Panc1 (cell line): ENCODE measurements around the gene ATP5MG. TPM values are rescaled to one million over a fixed set of nuclear protein-coding genes. Genes with fewer than 3 reads are reported as not detected.

ENCODE experiments used
- ATAC-seq: fragments of 200-7000 bp; cut with Tn5 transposase; 2 replicates; pipeline ENCODE4 v1.9.1; 2020; ENCODE audit warnings: mild to moderate bottlenecking, moderate library complexity
- BruUV-seq: library from RNA; stranded (reverse); fragments of 400-500 nt; replicated peaks from 2 replicates; lab custom pipeline; 2021; lab: Mats Ljungman, UMichigan
- CTCF ChIA-PET: fragments of 300-600 bp; sonication (Branson Sonifier 250); formaldehyde crosslinking; loops from one replicate; lab custom pipeline; 2022; ENCODE audit warnings: antibody characterized with exemption; lab: Charles Lee
- POLR2A ChIA-PET: fragments of 300-600 bp; sonication (Branson Sonifier 250); formaldehyde crosslinking; loops from one replicate; lab custom pipeline; 2022; ENCODE audit warnings: antibody characterized with exemption; lab: Charles Lee
- DNase-seq: peaks from one replicate; pipeline ENCODE4 v3.0.0-alpha.2; 2010; ENCODE audit warnings: low read depth, low spot score
- H3K27ac ChIP-seq: 2 replicates; pipeline ENCODE4 v1.5.1; 2011; ENCODE audit warnings: mild to moderate bottlenecking, low read length, inconsistent platforms
- H3K27me3 ChIP-seq: fragments of 200-500 bp; sonication (Bioruptor generic); 2 replicates; pipeline ENCODE4 v1.6.0; 2014; ENCODE audit warnings: low read length, inconsistent platforms; ENCODE audit not compliant: control insufficient read depth, insufficient read depth
- H3K36me3 ChIP-seq: fragments of 200-500 bp; sonication (Bioruptor generic); 2 replicates; pipeline ENCODE4 v1.5.1; 2014; ENCODE audit warnings: inconsistent platforms, mild to moderate bottlenecking, low read length, moderate library complexity; ENCODE audit not compliant: control insufficient read depth, insufficient read depth
- H3K4me1 ChIP-seq: 2 replicates; pipeline ENCODE4 v1.5.1; 2011; ENCODE audit warnings: inconsistent platforms, mild to moderate bottlenecking, low read length, moderate library complexity; ENCODE audit not compliant: control insufficient read depth, insufficient read depth
- H3K4me3 ChIP-seq, 2 experiments: 2 replicates each; pipeline ENCODE4 v1.5.1; 2011 to 2012; ENCODE audit warnings: low read depth in 2 of 2, low read length in 2 of 2, mild to moderate bottlenecking in 2 of 2, inconsistent platforms in 1 of 2, moderate library complexity in 1 of 2
- H3K9me3 ChIP-seq: fragments of 200-500 bp; sonication (Bioruptor generic); 2 replicates; pipeline ENCODE4 v1.5.1; 2014; ENCODE audit warnings: low read depth, mild to moderate bottlenecking, inconsistent platforms, low read length, moderate library complexity; ENCODE audit not compliant: control insufficient read depth, insufficient read depth
- POLR2AphosphoS5 ChIP-seq: IDR thresholded peaks from 2 replicates; pipeline ENCODE4 v1.6.1; 2012; ENCODE audit warnings: mild to moderate bottlenecking, low read depth, low read length, moderate library complexity
- REST ChIP-seq, 2 experiments: IDR thresholded peaks; 2 replicates each; pipeline ENCODE4 v1.6.1; 2011 to 2012; ENCODE audit warnings: low read depth in 2 of 2, control low read depth in 1 of 2, low read length in 1 of 2, mild to moderate bottlenecking in 1 of 2, moderate library complexity in 1 of 2; ENCODE audit not compliant: insufficient read depth in 1 of 2
- SIN3A ChIP-seq: IDR thresholded peaks from 2 replicates; pipeline ENCODE4 v1.6.1; 2012; ENCODE audit warnings: low read depth, mild to moderate bottlenecking, low read length, moderate library complexity, borderline replicate concordance; ENCODE audit not compliant: insufficient read depth
- TCF7L2 ChIP-seq: IDR thresholded peaks from 2 replicates; pipeline ENCODE4 v1.6.1; 2011; ENCODE audit warnings: mild to moderate bottlenecking, low read depth, low read length, inconsistent platforms
- in situ Hi-C: cut with HindIII; loops from 2 replicates; pipeline ENCODE4 v1.10.0; 2016; ENCODE audit warnings: low sequenced_read_pairs, low pct_unique_long_range_greater_than_20kb
- intact Hi-C: fragments of 100-400 bp; cut with micrococcal nuclease; formaldehyde crosslinking; loops from one replicate; pipeline ENCODE4 v1.10.0; 2022; ENCODE audit not compliant: unreplicated experiment
- total RNA-seq: library from RNA; stranded (reverse); gene quantifications from one replicate; pipeline ENCODE4 v1.2.1, GENCODE V29; 2021; ENCODE audit not compliant: unreplicated experiment
- TF ChIP-seq, protein P1 (sequence below): fragments of 450-650 bp; IDR thresholded peaks from 2 replicates; pipeline ENCODE4 v1.5.1; 2017; ENCODE audit warnings: mild to moderate bottlenecking

The ATP5MG gene
- total RNA-seq, 1 experiment from 2014 or later: 504 TPM

DNA sequence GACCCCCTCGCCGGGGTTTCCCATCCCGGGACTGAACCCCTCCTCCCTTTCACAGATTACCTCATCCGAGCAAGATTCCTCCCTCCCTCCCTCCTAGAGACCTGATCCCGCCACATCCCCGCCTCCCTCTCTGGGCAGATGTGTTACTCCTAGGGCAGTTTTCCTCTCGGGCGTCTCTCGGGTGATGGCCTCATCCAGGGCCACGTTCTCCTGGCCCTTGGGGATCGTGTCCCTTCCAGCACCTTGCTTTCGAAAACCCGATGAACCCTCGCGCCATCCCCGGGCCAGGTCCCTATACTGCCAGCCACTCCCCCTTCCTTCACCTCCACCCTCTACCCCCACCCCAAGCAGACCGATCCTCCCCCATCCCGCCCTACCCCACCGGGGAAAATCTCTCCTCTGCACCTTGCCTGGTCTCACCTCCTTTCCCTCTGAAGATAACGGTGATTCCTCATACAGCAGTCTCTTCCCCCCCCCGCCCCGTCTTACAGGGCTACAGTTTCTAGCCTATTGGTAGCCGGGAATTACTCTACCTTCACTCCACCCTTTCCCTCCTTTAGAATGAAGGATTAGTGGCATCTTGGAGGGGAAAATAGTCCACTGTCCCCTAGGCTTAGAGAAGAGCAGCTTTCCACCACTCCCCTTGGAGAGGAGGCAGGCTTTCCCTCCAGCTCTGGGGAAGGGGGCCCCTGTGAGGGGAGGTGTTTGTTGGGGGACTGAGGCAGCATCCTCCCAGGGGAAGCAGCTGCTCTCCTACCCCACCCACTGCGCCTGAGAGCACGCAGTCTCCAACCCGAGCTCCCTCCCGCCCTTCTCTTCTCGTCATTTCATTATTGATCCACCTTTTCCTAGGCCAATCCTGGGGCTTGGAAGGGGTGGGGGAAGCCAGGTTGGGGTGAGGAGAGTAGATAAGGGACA is 36.1 kb downstream of the ATP5MG start:
- H3K4me1 ChIP-seq: peaks cover 48% of the 10 kb centered on the region
- DNase-seq (no peak), ATAC-seq (peak; percentile 40)
- ChIA-PET CTCF (no interaction called here), POLR2A (no interaction called here)
- peak overlapping the region; percentile 91 for H3K27ac ChIP-seq
- H3K9me3 ChIP-seq: no peaks in the 10 kb centered on the region
- in situ Hi-C loops: no loop called here
- H3K36me3 ChIP-seq: peaks cover 12% of the 10 kb centered on the region; the same call in 1 of the 2 replicates
- H3K4me3 ChIP-seq: peak overlapping the region; percentile 84 to 89
- no TSS peak for BruUV-seq
- TF ChIP-seq REST (IDR thresholded peaks at IDR 0.05; ENCODE audit: insufficient read depth in 1 of 2, low read depth in 2 of 2, low read length in 1 of 2) (no peak), POLR2AphosphoS5 (no peak; the same call in 1 of the 2 replicates), SIN3A (no peak), TCF7L2 (no peak)
- TF ChIP-seq, protein P1, sequence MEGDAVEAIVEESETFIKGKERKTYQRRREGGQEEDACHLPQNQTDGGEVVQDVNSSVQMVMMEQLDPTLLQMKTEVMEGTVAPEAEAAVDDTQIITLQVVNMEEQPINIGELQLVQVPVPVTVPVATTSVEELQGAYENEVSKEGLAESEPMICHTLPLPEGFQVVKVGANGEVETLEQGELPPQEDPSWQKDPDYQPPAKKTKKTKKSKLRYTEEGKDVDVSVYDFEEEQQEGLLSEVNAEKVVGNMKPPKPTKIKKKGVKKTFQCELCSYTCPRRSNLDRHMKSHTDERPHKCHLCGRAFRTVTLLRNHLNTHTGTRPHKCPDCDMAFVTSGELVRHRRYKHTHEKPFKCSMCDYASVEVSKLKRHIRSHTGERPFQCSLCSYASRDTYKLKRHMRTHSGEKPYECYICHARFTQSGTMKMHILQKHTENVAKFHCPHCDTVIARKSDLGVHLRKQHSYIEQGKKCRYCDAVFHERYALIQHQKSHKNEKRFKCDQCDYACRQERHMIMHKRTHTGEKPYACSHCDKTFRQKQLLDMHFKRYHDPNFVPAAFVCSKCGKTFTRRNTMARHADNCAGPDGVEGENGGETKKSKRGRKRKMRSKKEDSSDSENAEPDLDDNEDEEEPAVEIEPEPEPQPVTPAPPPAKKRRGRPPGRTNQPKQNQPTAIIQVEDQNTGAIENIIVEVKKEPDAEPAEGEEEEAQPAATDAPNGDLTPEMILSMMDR: no peak
- no peaks in the 10 kb centered on the region for H3K27me3 ChIP-seq
- intact Hi-C loops: no loop called here

DNA sequence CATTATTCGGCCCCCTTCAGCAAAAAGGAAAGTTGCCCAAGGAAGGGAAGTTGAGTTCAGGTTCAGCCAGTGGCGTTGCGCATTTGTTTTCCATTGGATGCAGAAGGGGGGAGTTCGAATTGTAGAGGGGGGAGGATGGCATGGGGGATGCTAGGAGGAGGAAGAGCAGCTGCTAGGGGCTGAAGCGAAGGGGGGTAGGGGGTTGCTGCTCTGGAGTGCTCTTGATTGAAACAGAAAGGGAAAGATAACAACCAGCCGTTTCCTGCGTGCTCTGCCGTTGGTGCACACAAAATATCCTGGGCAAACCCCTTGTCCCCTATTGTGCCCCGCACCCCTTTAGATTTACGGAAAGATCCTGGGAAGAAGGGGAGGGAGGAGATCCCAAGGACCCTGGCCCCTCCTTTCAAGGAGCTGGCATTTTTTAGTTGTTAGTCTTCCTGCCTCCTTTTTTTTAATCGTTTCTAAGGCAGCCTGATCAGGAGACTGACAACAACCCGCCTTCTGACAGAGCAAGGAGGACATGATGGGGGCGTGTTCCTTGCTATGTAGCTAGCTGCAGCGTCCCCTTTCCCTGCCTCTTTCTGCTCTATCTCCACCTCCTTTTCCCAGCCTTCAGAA is 37.0 kb downstream of the ATP5MG start:
- Histone ChIP-seq H3K9me3 (no peaks in the 10 kb centered on the region), H3K4me3 (peak overlapping the region; percentile 84 to 89), H3K4me1 (peaks cover 58% of the 10 kb centered on the region), H3K27ac (peak overlapping the region; percentile 91), H3K27me3 (no peaks in the 10 kb centered on the region), H3K36me3 (peaks cover 12% of the 10 kb centered on the region; the same call in 1 of the 2 replicates)
- in situ Hi-C loops: no loop called here
- TF ChIP-seq SIN3A: peak; percentile 84
- TF ChIP-seq, protein P1: no peak
- ATAC-seq: no peak
- intact Hi-C loops: no loop called here
- DNase-seq: no peak
- POLR2A ChIA-PET: interaction anchor here (0.6 kb wide), 2 partner anchors 20 to 1151 kb away, joined by 3 to 4 read pairs; no protein-coding TSS in a partner anchor
- CTCF ChIA-PET: no interaction called here
- BruUV-seq: no TSS peak
